Heart left ventricle (tissue), 16 donors: ENCODE measurements around the gene GJB5. TPM values are rescaled to one million over a fixed set of nuclear protein-coding genes. Genes with fewer than 3 reads are reported as not detected.

Experiments
- ATAC-seq, 4 donors: fragments of 200-7000 bp; cut with Tn5 transposase; one replicate each; pipeline ENCODE4 v1.9.1; 2020 to 2022; ENCODE audit warnings: moderate library complexity in 4 of 4, mild to moderate bottlenecking in 3 of 4, moderate number of reproducible peaks in 1 of 4
- DNase-seq, 5 donors: peaks; one replicate each; pipeline ENCODE4 v3.0.0-alpha.2; 2020
- H3K27ac ChIP-seq, 12 donors: fragments of 200-600 bp; sonication (generic) in 4 of 12; one replicate each; pipeline versions ENCODE4 v1.5.0 to v1.8.0; 2016 to 2022; ENCODE audit warnings: mild to moderate bottlenecking in 2 of 12
- H3K27me3 ChIP-seq, 9 donors: fragments of 200-600 bp; sonication (generic) in 2 of 9; one replicate each; pipeline versions ENCODE4 v1.5.1 to v1.8.0; 2016 to 2022; ENCODE audit warnings: mild to moderate bottlenecking in 3 of 9
- H3K36me3 ChIP-seq, 9 donors: fragments of 200-600 bp; sonication (generic) in 2 of 9; one replicate each; pipeline versions ENCODE4 v1.5.0 to v1.8.0; 2018 to 2022; ENCODE audit warnings: mild to moderate bottlenecking in 2 of 9
- H3K4me1 ChIP-seq, 12 donors: fragments of 200-600 bp; sonication (generic) in 4 of 12; one replicate each; pipeline versions ENCODE4 v1.5.0 to v1.8.0; 2016 to 2022; ENCODE audit warnings: mild to moderate bottlenecking in 3 of 12
- H3K4me3 ChIP-seq, 12 donors: fragments of 200-600 bp; sonication (generic) in 4 of 12; one replicate each; pipeline versions ENCODE4 v1.5.0 to v1.8.0; 2017 to 2022; ENCODE audit warnings: mild to moderate bottlenecking in 9 of 12, moderate library complexity in 4 of 12
- H3K9me3 ChIP-seq, 12 donors: fragments of 200-600 bp; sonication (generic) in 4 of 12; one replicate each; pipeline versions ENCODE4 v1.5.0 to v1.8.0; 2016 to 2022; ENCODE audit warnings: mild to moderate bottlenecking in 1 of 12
- CTCF ChIP-seq, 12 donors: fragments of 200-600 bp; sonication (generic) in 4 of 12; IDR thresholded peaks; one replicate each; pipeline versions ENCODE4 v1.5.0 to v1.8.0; 2018 to 2022; ENCODE audit warnings: antibody characterized with exemption in 12 of 12, mild to moderate bottlenecking in 5 of 12
- POLR2A ChIP-seq, 2 donors: fragments of 450-650 bp; IDR thresholded peaks; one replicate each; pipeline ENCODE4 v1.6.1; 2017; ENCODE audit warnings: antibody characterized with exemption in 2 of 2, mild to moderate bottlenecking in 2 of 2, moderate library complexity in 2 of 2
- WGBS, 4 donors: extraction: QIAGEN DNeasy Blood & Tissue Kit in 2 of 4; methylation state at CpG; one replicate each; pipeline versions ENCODE4 v1.1.5 to v1.1.7; 2013 to 2018; 5-methylcytosine and 5-hydroxymethylcytosine counted together
- intact Hi-C, 10 donors: fragments of 100-400 bp; cut with DNase I; formaldehyde crosslinking; loops; one replicate each; pipeline versions ENCODE4 v1.11.1 to v1.14.2; 2022
- polyA plus RNA-seq, 2 donors: library from polyadenylated mRNA; stranded (reverse); fragments of 200-250 nt; gene quantifications; one replicate each; pipeline ENCODE4 v1.2.3, GENCODE V29; 2013
- total RNA-seq, 9 donors: library from RNA; depleted of rRNA in 2 of 9; stranded (reverse); fragments of >200 nt in 2 of 9; fragmentation: NEBNext Ultra II Directional in 3 of 9; extraction: Animal tissue kit (Norgen Biotek cat#: 25700) in 3 of 9; gene quantifications; one replicate each; pipeline versions ENCODE4 v1.1.0 to v1.2.4, GENCODE V29; 2016 to 2023
- donor health status: ischemic (EF 13 %, LVEDD 7.1; RV severe dilation, severe dysfunction).
- donor health status: healthy with polysubstance abuse.
- donor health status: DM: no; HTN: yes; CAD: no.
- donor health status: DM: no; HTN: no; CAD: no.
- donor health status: ischemic (EF 25% LVEDD 6.9; RV normal size, moderate dysfunction).
- donor health status: ischemic (EF 25% LVEDD 5.7; RV mildly dilated, moderate dysfunction).
- donor health status: healthy.
- donor health status: DM: yes; HTN: yes; CAD: no.
- donor health status: ischemic (EF 35%, LVEDD 5.7; RV mildly dilated, moderate dysfunction).
- donor health status: nonischemic (EF 11% LVEDD 7.7; RV severe dilation, severe dysfunction).
- donor health status: DM: yes; HTN: yes; CAD: no.
- donor health status: PGD.
- donor health status: ischemic (EF 29% LVEDD 5.4; RV normal size, mild dysfunction).
- donor health status: nonischemic (EF 23%, LVEDD 6.1; RV moderate dilation, normal function).

GJB5 gene
- total and polyA plus RNA-seq, 11 donors, result not detected

DNA sequence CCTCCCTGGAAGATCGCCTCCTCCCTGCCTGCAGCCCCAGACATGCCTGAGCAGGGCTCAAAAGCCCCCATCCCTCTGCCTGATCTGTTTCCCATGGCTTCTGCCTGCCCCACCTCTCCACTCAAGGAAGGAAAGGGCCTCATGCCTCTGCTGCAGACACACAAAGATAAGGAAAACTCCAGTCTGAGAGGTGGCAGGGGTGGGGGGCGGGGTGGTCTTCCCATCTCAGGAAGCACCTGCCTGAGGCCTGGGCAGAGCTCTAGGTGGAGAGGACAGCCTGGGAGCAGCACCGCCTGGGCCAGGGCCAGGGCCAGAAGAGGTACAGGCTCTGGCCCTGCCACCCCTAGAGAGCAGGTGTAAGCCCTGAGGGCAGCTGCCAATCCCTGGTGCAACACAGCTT, 22.1 kb downstream of the GJB5 start:
- Histone ChIP-seq H3K36me3 (no peaks in the 10 kb centered on the region), H3K9me3 (no peaks in the 10 kb centered on the region), H3K4me3 (no peak overlapping the region), H3K27me3 (peaks cover 15 to 62% (median 30%) of the 10 kb centered on the region in 9 donors), H3K27ac (no peak overlapping the region), H3K4me1 (peaks cover 0 to 14% (median 9%) of the 10 kb centered on the region in 12 donors)
- no peak for TF ChIP-seq POLR2A (IDR thresholded peaks at IDR 0.05)
- no peak for TF ChIP-seq CTCF (IDR thresholded peaks at IDR 0.05)
- 38 to 68% (median 44%) methylated on average over 1 to 3 of the region's 3 CpGs for WGBS, 4 donors
- no peak for ATAC-seq
- intact Hi-C loops, result no loop called here
- no peak for DNase-seq

DNA sequence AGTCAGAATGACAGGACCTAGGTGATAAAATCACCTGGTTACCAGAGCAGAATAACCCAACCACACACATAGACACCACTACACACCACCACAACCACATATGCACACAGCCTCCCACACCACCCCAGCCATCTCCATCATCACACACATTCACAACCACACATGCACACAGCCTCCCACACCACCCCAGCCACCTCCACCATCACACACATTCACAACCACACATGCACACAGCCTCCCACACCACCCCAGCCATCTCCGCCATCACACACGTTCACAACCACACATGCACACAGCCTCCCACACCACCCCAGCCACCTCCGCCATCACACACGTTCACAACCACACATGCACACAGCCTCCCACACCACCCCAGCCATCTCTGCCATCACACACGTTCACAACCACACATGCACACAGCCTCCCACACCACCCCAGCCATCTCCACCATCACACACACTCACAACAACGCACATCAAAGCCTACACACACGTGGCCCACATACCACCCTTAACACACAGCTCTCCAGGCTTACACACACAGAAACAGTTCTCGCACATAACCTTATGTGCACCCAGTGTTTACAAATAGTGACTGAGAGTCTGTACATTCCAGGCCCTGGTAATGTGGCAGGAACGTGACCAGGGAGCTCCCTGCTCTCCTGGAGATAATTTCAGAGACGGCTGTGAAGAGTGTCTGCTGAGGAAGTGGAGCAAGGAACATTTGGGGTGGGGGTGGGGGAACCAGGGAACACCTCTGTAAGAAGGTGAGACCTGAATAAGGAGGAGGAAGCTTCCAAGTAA, 22.9 kb downstream of the GJB5 start:
- no peak overlapping the region for H3K27ac ChIP-seq
- H3K4me1 ChIP-seq, result peaks cover 0 to 14% (median 10%) of the 10 kb centered on the region in 12 donors
- TF ChIP-seq CTCF (IDR thresholded peaks at IDR 0.05) (no peak), POLR2A (IDR thresholded peaks at IDR 0.05) (no peak)
- H3K36me3 ChIP-seq, result no peaks in the 10 kb centered on the region
- no peaks in the 10 kb centered on the region for H3K9me3 ChIP-seq
- intact Hi-C loops, result no loop called here
- no peak overlapping the region for H3K4me3 ChIP-seq
- 47 to 63% (median 52%) methylated on average over 10 of the region's 10 CpGs for WGBS, 4 donors
- ATAC-seq (no peak), DNase-seq (no peak)
- peaks cover 19 to 68% (median 38%) of the 10 kb centered on the region in 9 donors for H3K27me3 ChIP-seq

DNA sequence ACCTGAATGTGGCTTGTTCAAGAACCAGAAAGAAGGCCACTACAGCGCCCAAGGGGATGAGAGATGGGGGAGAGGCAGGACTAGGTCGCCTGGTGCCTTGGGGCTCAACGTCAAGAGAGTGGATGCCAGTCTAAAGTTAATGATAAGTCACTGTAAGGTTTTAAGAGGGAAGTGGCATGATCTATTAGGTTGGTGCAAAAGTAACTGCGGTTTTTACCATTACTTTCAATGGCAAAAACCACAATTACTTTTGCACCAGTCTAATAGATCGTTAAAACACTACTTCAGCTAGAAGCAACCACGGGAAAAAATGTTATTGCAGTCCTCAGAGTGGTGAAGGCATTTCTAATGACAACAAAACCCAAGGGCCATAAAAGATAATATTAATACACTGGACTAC, 23.5 kb downstream of the GJB5 start:
- ATAC-seq (no peak), DNase-seq (no peak)
- H3K27me3 ChIP-seq, result peaks cover 19 to 68% (median 38%) of the 10 kb centered on the region in 9 donors
- WGBS, 4 donors, result 75 to 81% (median 79%) methylated on average over 6 of the region's 6 CpGs
- intact Hi-C loops, result no loop called here
- no peak overlapping the region for H3K4me3 ChIP-seq
- H3K9me3 ChIP-seq, result no peaks in the 10 kb centered on the region
- no peak overlapping the region for H3K27ac ChIP-seq
- H3K36me3 ChIP-seq, result no peaks in the 10 kb centered on the region
- TF ChIP-seq POLR2A (IDR thresholded peaks at IDR 0.05), result no peak
- TF ChIP-seq CTCF (IDR thresholded peaks at IDR 0.05), result no peak
- peaks cover 0 to 14% (median 10%) of the 10 kb centered on the region in 12 donors for H3K4me1 ChIP-seq

GRCh38 chr1:34779005-34779404, 24.2 kb downstream of the GJB5 start:
- H3K27me3 ChIP-seq, result peaks cover 19 to 67% (median 38%) of the 10 kb centered on the region in 9 donors
- intact Hi-C loops, result no loop called here

More at GRCh38 chr1:34779005-34779404, 24.2 kb downstream of the GJB5 start:
- ATAC-seq, result no peak
- DNase-seq, result no peak
- no peak for TF ChIP-seq POLR2A (IDR thresholded peaks at IDR 0.05)
- TF ChIP-seq CTCF (IDR thresholded peaks at IDR 0.05), result no peak
- Histone ChIP-seq H3K27ac (no peak overlapping the region), H3K9me3 (no peaks in the 10 kb centered on the region), H3K4me1 (peaks cover 0 to 14% (median 10%) of the 10 kb centered on the region in 12 donors), H3K4me3 (no peak overlapping the region), H3K36me3 (no peaks in the 10 kb centered on the region)
- WGBS, 4 donors, result 67 to 91% (median 89%) methylated on average over 5 of the region's 5 CpGs
